Measurements from ENCODE around the gene MCRIP2. TPM values are rescaled to one million over a fixed set of nuclear protein-coding genes. Genes with fewer than 3 reads are reported as not detected.

The MCRIP2 gene
- total RNA-seq, 1 donor from 2014 or later, result 2.9 TPM

GRCh38 chr16:674968-675883 is 33.6 kb downstream of the MCRIP2 start, which contains the start of gene RHBDL1:
Gene RHBDL1, plus strand, starts transcription at chr16:675671. Its CDS starts 120 bp downstream, at chr16:675791.
- no peaks in the 10 kb centered on the region for H3K4me1 Mint-ChIP-seq (ENCODE audit: unreplicated experiment)
- no peaks in the 10 kb centered on the region for H3K9me3 Mint-ChIP-seq (ENCODE audit: unreplicated experiment)
- TF ChIP-seq CTCF (IDR thresholded peaks at IDR 0.05; ENCODE audit: unreplicated experiment), result no peak
- no peaks in the 10 kb centered on the region for H3K36me3 Mint-ChIP-seq (ENCODE audit: low read depth, unreplicated experiment)
- DNase-seq (ENCODE audit: low spot score), result no peak
- no peak within 1 kb of the TSS for H3K4me3 Mint-ChIP-seq (ENCODE audit: unreplicated experiment)
- no peak within 1 kb of the TSS for H3K27ac Mint-ChIP-seq (ENCODE audit: unreplicated experiment)
- peaks cover 14% of the 10 kb centered on the region for H3K27me3 Mint-ChIP-seq (ENCODE audit: unreplicated experiment)

DNA sequence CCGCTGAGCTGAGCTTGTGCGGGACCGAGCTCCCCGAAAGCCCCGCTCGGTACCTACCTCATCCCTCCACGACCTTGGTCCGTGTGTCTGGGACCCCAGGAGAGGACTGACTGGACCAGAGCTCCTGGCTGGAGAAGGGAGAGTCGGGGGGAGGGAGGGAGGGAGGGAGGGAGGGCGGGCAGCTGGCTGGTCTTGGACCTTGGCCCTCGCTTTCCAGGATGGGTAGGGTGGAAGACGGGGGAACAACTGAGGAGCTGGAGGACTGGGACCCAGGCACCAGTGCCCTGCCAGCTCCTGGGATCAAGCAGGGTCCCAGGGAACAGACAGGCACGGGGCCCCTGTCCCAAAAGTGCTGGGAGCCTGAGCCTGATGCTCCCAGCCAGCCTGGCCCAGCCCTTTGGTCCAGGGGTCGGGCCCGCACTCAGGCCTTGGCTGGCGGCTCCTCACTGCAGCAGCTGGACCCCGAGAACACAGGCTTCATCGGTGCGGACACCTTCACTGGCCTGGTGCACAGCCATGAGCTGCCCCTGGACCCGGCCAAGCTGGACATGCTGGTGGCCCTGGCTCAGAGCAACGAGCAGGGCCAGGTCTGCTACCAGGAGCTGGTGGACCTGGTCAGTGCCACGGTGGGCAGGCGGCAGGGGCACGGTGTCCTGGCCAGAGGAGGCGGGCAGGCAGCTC is 34.4 kb downstream of the MCRIP2 start:
- no peak overlapping the region for H3K27ac Mint-ChIP-seq (ENCODE audit: unreplicated experiment)
- peaks cover under 1% of the 10 kb centered on the region for H3K4me1 Mint-ChIP-seq (ENCODE audit: unreplicated experiment)
- H3K36me3 Mint-ChIP-seq (ENCODE audit: low read depth, unreplicated experiment), result no peaks in the 10 kb centered on the region
- no peak for TF ChIP-seq CTCF (IDR thresholded peaks at IDR 0.05; ENCODE audit: unreplicated experiment)
- DNase-seq (ENCODE audit: low spot score), result no peak
- peaks cover 13% of the 10 kb centered on the region for H3K27me3 Mint-ChIP-seq (ENCODE audit: unreplicated experiment)
- H3K4me3 Mint-ChIP-seq (ENCODE audit: unreplicated experiment), result no peak overlapping the region
- no peaks in the 10 kb centered on the region for H3K9me3 Mint-ChIP-seq (ENCODE audit: unreplicated experiment)

DNA sequence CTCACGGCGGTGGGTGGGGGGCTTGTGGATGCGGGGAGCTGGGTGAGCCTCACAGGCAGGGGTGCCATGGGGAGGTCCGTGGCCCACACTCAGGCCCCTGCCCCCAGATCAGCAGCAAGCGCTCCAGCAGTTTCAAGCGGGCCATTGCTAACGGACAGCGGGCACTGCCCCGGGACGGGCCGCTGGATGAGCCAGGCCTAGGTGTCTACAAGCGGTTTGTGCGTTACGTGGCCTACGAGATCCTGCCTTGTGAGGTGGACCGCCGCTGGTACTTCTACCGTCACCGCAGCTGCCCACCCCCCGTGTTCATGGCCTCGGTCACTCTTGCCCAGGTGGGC is 34.9 kb downstream of the MCRIP2 start:
- TF ChIP-seq CTCF (IDR thresholded peaks at IDR 0.05; ENCODE audit: unreplicated experiment), result no peak
- H3K4me1 Mint-ChIP-seq (ENCODE audit: unreplicated experiment), result peaks cover 3% of the 10 kb centered on the region
- H3K27me3 Mint-ChIP-seq (ENCODE audit: unreplicated experiment), result peaks cover 14% of the 10 kb centered on the region
- DNase-seq (ENCODE audit: low spot score), result no peak
- H3K4me3 Mint-ChIP-seq (ENCODE audit: unreplicated experiment), result no peak overlapping the region
- no peaks in the 10 kb centered on the region for H3K36me3 Mint-ChIP-seq (ENCODE audit: low read depth, unreplicated experiment)
- H3K9me3 Mint-ChIP-seq (ENCODE audit: unreplicated experiment), result no peaks in the 10 kb centered on the region
- H3K27ac Mint-ChIP-seq (ENCODE audit: unreplicated experiment), result no peak overlapping the region

- H3K4me3 Mint-ChIP-seq (ENCODE audit: unreplicated experiment), result no peak overlapping the region
- H3K27ac Mint-ChIP-seq (ENCODE audit: unreplicated experiment), result no peak overlapping the region
- no peak for TF ChIP-seq CTCF (IDR thresholded peaks at IDR 0.05; ENCODE audit: unreplicated experiment)
- peaks cover 3% of the 10 kb centered on the region for H3K4me1 Mint-ChIP-seq (ENCODE audit: unreplicated experiment)
- H3K36me3 Mint-ChIP-seq (ENCODE audit: low read depth, unreplicated experiment), result no peaks in the 10 kb centered on the region
- peaks cover 15% of the 10 kb centered on the region for H3K27me3 Mint-ChIP-seq (ENCODE audit: unreplicated experiment)
- H3K9me3 Mint-ChIP-seq (ENCODE audit: unreplicated experiment), result no peaks in the 10 kb centered on the region
- DNase-seq (ENCODE audit: low spot score), result no peak
These were observed 35.3 kb downstream of the MCRIP2 start for GRCh38 chr16:676913-677312.
